Measurements from ENCODE around the gene NME7. TPM values are rescaled to one million over a fixed set of nuclear protein-coding genes. Genes with fewer than 3 reads are reported as not detected.

The NME7 gene
- total and polyA plus RNA-seq, 2 experiments from 2014 or later: 22.3 to 35.3 TPM

DNA sequence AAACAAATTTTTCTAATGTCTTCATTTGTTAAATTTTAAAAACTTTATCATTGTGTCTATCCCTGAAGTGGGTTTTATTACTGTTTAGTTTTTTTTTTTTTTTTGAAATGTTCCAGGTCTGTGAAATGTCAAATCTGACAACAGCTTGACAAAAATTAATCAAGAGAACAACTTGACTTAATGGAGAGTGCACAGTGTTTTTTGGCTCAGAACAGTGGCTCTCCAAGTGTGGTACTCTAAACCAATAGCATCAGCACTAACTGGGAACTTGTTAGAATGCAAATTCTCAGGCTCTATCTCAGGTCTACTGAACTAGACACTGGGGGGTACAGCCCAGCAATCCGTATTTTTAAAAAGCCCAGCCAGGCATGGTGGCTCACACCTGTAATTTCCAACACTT lies 211.9 kb downstream of the NME7 start:
- Histone ChIP-seq H3K4me2 (ENCODE audit: unreplicated experiment) (no peak overlapping the region), H2AFZ (no peak overlapping the region), H3K4me3 (no peak overlapping the region), H3K27me3 (replicated peaks; ENCODE audit: insufficient read depth) (no peaks in the 10 kb centered on the region), H3K27ac (no peak overlapping the region), H3K4me1 (ENCODE audit: insufficient read depth) (no peaks in the 10 kb centered on the region), H3K79me2 (ENCODE audit: insufficient read depth) (no peaks in the 10 kb centered on the region), H3K9ac (no peak overlapping the region), H3K9me2 (ENCODE audit: insufficient read depth) (no peaks in the 10 kb centered on the region), H3K36me3 (ENCODE audit: low read depth) (no peaks in the 10 kb centered on the region), H4K20me1 (ENCODE audit: insufficient read depth) (no peaks in the 10 kb centered on the region), H3F3A (ENCODE audit: insufficient read depth) (no peaks in the 10 kb centered on the region), H3K9me3 (ENCODE audit: low read depth) (no peaks in the 10 kb centered on the region)
- WGBS, 2 experiments (ENCODE audit: low coverage in 1 of 2, low lambda C conversion rate in 2 of 2, missing lambda C conversion rate in 2 of 2): 80 to 100% methylated on average over 1 of the region's 1 CpG
- in situ Hi-C loops (cut with MboI): no loop called here
- DNase-seq: no peak
- no peak for TF ChIP-seq EZH2phosphoT487 (IDR thresholded peaks at IDR 0.05; ENCODE audit: insufficient read depth, low read depth)
- no peak for TF ChIP-seq EZH2 (IDR thresholded peaks at IDR 0.05; ENCODE audit: insufficient read depth, poor library complexity, severe bottlenecking)

- no peak overlapping the region for H3K4me3 ChIP-seq
- no peak overlapping the region for H3K27ac ChIP-seq
- no peak overlapping the region for H2AFZ ChIP-seq
- TF ChIP-seq EZH2 (IDR thresholded peaks at IDR 0.05; ENCODE audit: insufficient read depth, poor library complexity, severe bottlenecking): no peak
- no peak for TF ChIP-seq EZH2phosphoT487 (IDR thresholded peaks at IDR 0.05; ENCODE audit: insufficient read depth, low read depth)
- WGBS, 2 experiments (ENCODE audit: low coverage in 1 of 2, low lambda C conversion rate in 2 of 2, missing lambda C conversion rate in 2 of 2): 86 to 88% methylated on average over 3 to 5 of the region's 5 CpGs
- no peak overlapping the region for H3K4me2 ChIP-seq (ENCODE audit: unreplicated experiment)
- H3K9ac ChIP-seq: no peak overlapping the region
- no peaks in the 10 kb centered on the region for H3F3A ChIP-seq (ENCODE audit: insufficient read depth)
- H3K79me2 ChIP-seq (ENCODE audit: insufficient read depth): no peaks in the 10 kb centered on the region
- DNase-seq: no peak
- H3K4me1 ChIP-seq (ENCODE audit: insufficient read depth): no peaks in the 10 kb centered on the region
- H4K20me1 ChIP-seq (ENCODE audit: insufficient read depth): no peaks in the 10 kb centered on the region
- H3K9me2 ChIP-seq (ENCODE audit: insufficient read depth): no peaks in the 10 kb centered on the region
- in situ Hi-C loops (cut with MboI): no loop called here
- H3K27me3 ChIP-seq (replicated peaks; ENCODE audit: insufficient read depth): no peaks in the 10 kb centered on the region
- no peaks in the 10 kb centered on the region for H3K9me3 ChIP-seq (ENCODE audit: low read depth)
- H3K36me3 ChIP-seq (ENCODE audit: low read depth): no peaks in the 10 kb centered on the region
Measured at GRCh38 chr1:169151338-169151837, 216.2 kb downstream of the NME7 start.

GRCh38 chr1:169150641-169151337 lies 216.8 kb downstream of the NME7 start:
- TF ChIP-seq EZH2phosphoT487 (IDR thresholded peaks at IDR 0.05; ENCODE audit: insufficient read depth, low read depth) (no peak), EZH2 (IDR thresholded peaks at IDR 0.05; ENCODE audit: insufficient read depth, poor library complexity, severe bottlenecking) (no peak)
- Histone ChIP-seq H2AFZ (no peak overlapping the region), H3K4me1 (ENCODE audit: insufficient read depth) (no peaks in the 10 kb centered on the region), H3K79me2 (ENCODE audit: insufficient read depth) (no peaks in the 10 kb centered on the region), H3K9me3 (ENCODE audit: low read depth) (no peaks in the 10 kb centered on the region), H3K9ac (no peak overlapping the region), H3K4me2 (ENCODE audit: unreplicated experiment) (no peak overlapping the region), H3F3A (ENCODE audit: insufficient read depth) (no peaks in the 10 kb centered on the region), H3K36me3 (ENCODE audit: low read depth) (no peaks in the 10 kb centered on the region), H3K27me3 (replicated peaks; ENCODE audit: insufficient read depth) (no peaks in the 10 kb centered on the region), H3K27ac (no peak overlapping the region), H3K4me3 (no peak overlapping the region), H3K9me2 (ENCODE audit: insufficient read depth) (no peaks in the 10 kb centered on the region), H4K20me1 (ENCODE audit: insufficient read depth) (no peaks in the 10 kb centered on the region)
- in situ Hi-C loops (cut with MboI): no loop called here
- 93 to 97% methylated on average over 4 of the region's 4 CpGs for WGBS, 2 experiments (ENCODE audit: low coverage in 1 of 2, low lambda C conversion rate in 2 of 2, missing lambda C conversion rate in 2 of 2)
- no peak for DNase-seq

DNA sequence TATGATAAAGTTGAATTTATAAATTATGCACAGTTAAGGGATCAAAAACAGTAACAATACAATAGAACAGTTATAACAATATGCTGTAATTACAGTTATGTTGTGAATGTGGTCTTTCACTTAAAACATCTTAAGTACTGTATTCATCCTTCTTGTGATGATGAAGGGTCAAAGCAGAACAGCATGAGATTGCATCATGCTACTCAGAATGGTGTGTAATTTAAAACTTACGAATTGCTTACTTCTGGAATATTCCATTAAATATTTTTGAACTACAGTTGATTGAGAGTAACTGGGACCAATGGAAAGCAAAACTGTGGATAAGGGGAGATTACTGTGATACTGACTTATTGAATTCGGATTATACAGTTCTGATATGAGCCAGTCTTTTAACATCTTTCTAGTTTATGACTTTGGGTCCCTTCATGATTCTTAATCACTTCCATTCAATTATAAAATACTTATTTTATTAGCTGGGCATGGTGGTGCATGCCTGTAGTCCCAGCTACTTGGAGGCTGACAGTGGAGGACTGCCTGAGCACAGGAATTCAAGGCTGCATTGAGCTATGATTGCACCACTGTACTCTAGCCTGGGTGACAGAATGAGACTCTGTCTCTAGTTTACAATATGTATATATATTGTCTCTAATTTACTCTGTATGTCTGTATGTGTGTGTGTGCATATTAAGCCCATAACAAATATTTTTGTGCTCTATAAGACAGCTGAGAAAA lies 217.9 kb downstream of the NME7 start:
- TF ChIP-seq EZH2phosphoT487 (IDR thresholded peaks at IDR 0.05; ENCODE audit: insufficient read depth, low read depth) (no peak), EZH2 (IDR thresholded peaks at IDR 0.05; ENCODE audit: insufficient read depth, poor library complexity, severe bottlenecking) (no peak)
- no peak overlapping the region for H3K4me3 ChIP-seq
- H3K9me2 ChIP-seq (ENCODE audit: insufficient read depth): no peaks in the 10 kb centered on the region
- in situ Hi-C loops (cut with MboI): no loop called here
- no peak for DNase-seq
- H3K27ac ChIP-seq: no peak overlapping the region
- no peak overlapping the region for H3K4me2 ChIP-seq (ENCODE audit: unreplicated experiment)
- H3F3A ChIP-seq (ENCODE audit: insufficient read depth): no peaks in the 10 kb centered on the region
- H3K27me3 ChIP-seq (replicated peaks; ENCODE audit: insufficient read depth): no peaks in the 10 kb centered on the region
- 68 to 80% methylated on average over 2 of the region's 2 CpGs for WGBS, 2 experiments (ENCODE audit: low coverage in 1 of 2, low lambda C conversion rate in 2 of 2, missing lambda C conversion rate in 2 of 2)
- no peaks in the 10 kb centered on the region for H3K36me3 ChIP-seq (ENCODE audit: low read depth)
- no peak overlapping the region for H2AFZ ChIP-seq
- H4K20me1 ChIP-seq (ENCODE audit: insufficient read depth): no peaks in the 10 kb centered on the region
- H3K9me3 ChIP-seq (ENCODE audit: low read depth): no peaks in the 10 kb centered on the region
- no peak overlapping the region for H3K9ac ChIP-seq
- no peaks in the 10 kb centered on the region for H3K79me2 ChIP-seq (ENCODE audit: insufficient read depth)
- H3K4me1 ChIP-seq (ENCODE audit: insufficient read depth): no peaks in the 10 kb centered on the region
